ENCODE measurements around the gene DUSP22. TPM values are rescaled to one million over a fixed set of nuclear protein-coding genes. Genes with fewer than 3 reads are reported as not detected.
"Not testable (repeated sequence)": the region's sequence is repeated elsewhere in the genome, so short reads cannot be mapped to it uniquely, and the experiment has no call there.

The DUSP22 gene
- total and polyA plus RNA-seq, 2 experiments from 2014 or later: 12.8 to 36.8 TPM

DNA sequence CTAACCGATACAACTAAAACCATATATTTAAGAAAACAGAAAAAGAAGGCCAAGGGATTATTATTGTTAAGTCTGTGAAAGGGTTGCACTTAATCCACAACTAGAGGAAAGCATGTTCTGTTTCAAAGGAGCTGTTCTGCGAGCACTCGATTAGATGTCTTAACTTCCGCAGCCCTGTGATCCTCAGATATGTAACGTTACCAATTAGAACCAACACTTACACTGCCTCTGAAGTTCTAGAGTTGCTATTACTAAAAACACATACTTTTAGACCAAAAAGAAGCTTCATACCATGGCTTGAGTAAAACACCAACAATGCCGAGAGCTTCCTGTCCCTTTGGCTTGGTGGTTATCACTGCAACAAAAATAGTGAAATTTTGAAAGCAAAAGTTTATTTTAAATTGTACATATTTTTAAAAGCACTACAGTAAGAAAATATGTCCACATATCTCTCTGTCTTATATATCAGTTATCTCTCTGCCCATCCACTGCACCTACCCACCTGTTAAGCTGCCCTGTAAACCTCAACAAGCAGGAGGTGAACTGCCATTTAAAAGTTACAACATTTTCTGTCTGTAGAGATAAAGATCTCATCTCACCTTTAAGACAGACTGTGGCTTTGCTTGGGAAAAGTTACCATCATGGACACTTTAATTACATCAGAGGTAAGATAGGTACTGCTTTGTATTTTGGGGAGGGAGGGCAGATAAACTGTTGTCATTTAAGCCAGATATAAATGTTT lies 7.1 kb upstream of the DUSP22 start (continued):
- TF ChIP-seq, protein P1, sequence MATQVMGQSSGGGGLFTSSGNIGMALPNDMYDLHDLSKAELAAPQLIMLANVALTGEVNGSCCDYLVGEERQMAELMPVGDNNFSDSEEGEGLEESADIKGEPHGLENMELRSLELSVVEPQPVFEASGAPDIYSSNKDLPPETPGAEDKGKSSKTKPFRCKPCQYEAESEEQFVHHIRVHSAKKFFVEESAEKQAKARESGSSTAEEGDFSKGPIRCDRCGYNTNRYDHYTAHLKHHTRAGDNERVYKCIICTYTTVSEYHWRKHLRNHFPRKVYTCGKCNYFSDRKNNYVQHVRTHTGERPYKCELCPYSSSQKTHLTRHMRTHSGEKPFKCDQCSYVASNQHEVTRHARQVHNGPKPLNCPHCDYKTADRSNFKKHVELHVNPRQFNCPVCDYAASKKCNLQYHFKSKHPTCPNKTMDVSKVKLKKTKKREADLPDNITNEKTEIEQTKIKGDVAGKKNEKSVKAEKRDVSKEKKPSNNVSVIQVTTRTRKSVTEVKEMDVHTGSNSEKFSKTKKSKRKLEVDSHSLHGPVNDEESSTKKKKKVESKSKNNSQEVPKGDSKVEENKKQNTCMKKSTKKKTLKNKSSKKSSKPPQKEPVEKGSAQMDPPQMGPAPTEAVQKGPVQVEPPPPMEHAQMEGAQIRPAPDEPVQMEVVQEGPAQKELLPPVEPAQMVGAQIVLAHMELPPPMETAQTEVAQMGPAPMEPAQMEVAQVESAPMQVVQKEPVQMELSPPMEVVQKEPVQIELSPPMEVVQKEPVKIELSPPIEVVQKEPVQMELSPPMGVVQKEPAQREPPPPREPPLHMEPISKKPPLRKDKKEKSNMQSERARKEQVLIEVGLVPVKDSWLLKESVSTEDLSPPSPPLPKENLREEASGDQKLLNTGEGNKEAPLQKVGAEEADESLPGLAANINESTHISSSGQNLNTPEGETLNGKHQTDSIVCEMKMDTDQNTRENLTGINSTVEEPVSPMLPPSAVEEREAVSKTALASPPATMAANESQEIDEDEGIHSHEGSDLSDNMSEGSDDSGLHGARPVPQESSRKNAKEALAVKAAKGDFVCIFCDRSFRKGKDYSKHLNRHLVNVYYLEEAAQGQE (IDR thresholded peaks at IDR 0.05; ENCODE audit: unreplicated experiment): no peak
- no peak for TF ChIP-seq ZNF114 (CRISPR knock-in tag; IDR thresholded peaks at IDR 0.05)
- no peak for TF ChIP-seq EZH2phosphoT487 (IDR thresholded peaks at IDR 0.05; ENCODE audit: unreplicated experiment)
- no peak for TF ChIP-seq NANOG (IDR thresholded peaks at IDR 0.05; ENCODE audit: borderline replicate concordance)
- no peak for TF ChIP-seq ZNF331 (CRISPR knock-in tag; IDR thresholded peaks at IDR 0.05; ENCODE audit: low read depth)
- no peak for TF ChIP-seq EZH2 (IDR thresholded peaks at IDR 0.05; ENCODE audit: low read depth, unreplicated experiment)
- no peak for TF ChIP-seq CREB1 (CRISPR knock-in tag; IDR thresholded peaks at IDR 0.05; ENCODE audit: low read depth)
- TF ChIP-seq STAT1 (IDR thresholded peaks at IDR 0.05; ENCODE audit: unreplicated experiment): no peak

DNA sequence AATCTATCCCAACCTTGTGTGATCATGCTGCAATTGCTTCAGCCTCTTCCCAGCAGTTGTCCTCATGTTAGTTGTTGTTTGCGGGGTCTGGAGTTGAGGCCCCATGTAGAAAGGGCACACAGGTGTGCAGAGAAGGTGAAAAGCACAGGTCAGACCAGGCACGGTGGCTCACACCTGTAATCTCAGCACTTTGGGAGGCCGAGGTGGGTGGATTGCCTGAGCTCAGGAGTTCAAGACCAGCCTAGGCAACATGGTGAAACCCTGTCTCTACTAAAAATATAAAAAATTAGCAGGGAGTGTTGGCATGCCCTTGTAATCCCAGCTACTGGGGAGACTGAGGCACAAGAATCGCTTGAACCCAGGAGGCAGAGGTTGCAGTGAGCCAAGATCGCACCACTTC lies 6.4 kb upstream of the DUSP22 start:
- H3K9me3 Mint-ChIP-seq: peaks cover 83% of the 10 kb centered on the region

DNA sequence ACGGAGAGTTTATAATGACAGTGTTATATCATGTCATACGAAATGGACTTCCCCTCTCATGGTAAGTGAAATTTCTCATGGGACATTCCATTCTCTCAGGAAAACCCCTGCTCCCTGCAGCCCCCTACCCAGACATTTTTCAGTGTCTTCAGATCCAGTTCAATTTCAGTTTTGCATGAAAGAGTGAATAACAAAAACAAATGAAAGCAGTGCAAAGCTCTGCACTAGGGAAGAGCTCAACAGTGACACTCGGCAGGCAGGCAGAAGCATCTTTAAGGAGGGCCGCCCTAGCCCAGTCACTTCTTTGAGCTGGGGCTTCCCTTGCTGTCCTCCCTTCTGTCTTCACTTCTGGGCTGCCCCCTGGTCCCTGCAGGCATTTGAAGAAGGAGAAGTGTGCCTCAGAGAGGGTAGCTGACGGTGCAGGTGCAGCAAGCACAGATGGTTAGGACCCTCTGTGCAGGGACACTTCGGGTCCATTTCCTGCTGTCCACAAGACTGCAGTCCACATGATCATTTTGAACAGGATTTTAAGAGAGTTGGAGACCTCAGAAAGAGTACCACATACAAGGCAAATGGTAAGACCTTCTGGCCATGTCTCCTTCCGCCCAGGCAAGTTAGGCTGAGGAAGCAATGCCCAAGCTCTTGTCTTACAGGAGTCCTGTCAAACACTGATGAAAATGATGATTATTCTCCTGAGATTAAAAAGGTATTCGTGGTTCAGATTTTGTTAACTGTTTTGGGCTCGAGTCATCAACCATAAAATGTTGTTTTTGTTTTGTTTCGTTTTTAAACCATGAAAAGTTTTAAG lies 5.4 kb upstream of the DUSP22 start:
- Mint-ChIP-seq H3K27ac (no peak overlapping the region), H3K4me3 (no peak overlapping the region), H3K36me3 (ENCODE audit: low read depth) (peaks cover 2% of the 10 kb centered on the region; the same call in 2 of the 3 replicates), H3K27me3 (ENCODE audit: insufficient read depth, low read depth, poor library complexity) (peaks cover 13% of the 10 kb centered on the region), H3K9me3 (peaks cover 80% of the 10 kb centered on the region), H3K4me1 (peaks cover 6% of the 10 kb centered on the region; the same call in 2 of the 3 replicates)
- no peaks in the 10 kb centered on the region for H3K9me2 ChIP-seq (ENCODE audit: insufficient read depth)
- H3K27ac ChIP-seq (ENCODE audit: low read depth): no peak overlapping the region
- no peaks in the 10 kb centered on the region; the same call in 1 of the 2 replicates for H3K36me3 ChIP-seq (ENCODE audit: insufficient read depth)
- H3K27me3 ChIP-seq (ENCODE audit: insufficient read depth): no peaks in the 10 kb centered on the region; the same call in 1 of the 2 replicates
- no peak overlapping the region for H3K4me3 ChIP-seq
- ATAC-seq (no peak), DNase-seq (ENCODE audit: low spot score) (no peak)
- no peak overlapping the region for H3K4me2 ChIP-seq
- peaks cover 7% of the 10 kb centered on the region for H3K4me1 ChIP-seq (ENCODE audit: insufficient read depth)
- H3F3A ChIP-seq (replicated peaks; ENCODE audit: low read depth): no peaks in the 10 kb centered on the region
- no peak overlapping the region for H2AFZ ChIP-seq
- H3K79me2 ChIP-seq (replicated peaks; ENCODE audit: insufficient read depth): no peaks in the 10 kb centered on the region
- H4K20me1 ChIP-seq (replicated peaks; ENCODE audit: insufficient read depth): no peaks in the 10 kb centered on the region
- TF ChIP-seq, protein P2, sequence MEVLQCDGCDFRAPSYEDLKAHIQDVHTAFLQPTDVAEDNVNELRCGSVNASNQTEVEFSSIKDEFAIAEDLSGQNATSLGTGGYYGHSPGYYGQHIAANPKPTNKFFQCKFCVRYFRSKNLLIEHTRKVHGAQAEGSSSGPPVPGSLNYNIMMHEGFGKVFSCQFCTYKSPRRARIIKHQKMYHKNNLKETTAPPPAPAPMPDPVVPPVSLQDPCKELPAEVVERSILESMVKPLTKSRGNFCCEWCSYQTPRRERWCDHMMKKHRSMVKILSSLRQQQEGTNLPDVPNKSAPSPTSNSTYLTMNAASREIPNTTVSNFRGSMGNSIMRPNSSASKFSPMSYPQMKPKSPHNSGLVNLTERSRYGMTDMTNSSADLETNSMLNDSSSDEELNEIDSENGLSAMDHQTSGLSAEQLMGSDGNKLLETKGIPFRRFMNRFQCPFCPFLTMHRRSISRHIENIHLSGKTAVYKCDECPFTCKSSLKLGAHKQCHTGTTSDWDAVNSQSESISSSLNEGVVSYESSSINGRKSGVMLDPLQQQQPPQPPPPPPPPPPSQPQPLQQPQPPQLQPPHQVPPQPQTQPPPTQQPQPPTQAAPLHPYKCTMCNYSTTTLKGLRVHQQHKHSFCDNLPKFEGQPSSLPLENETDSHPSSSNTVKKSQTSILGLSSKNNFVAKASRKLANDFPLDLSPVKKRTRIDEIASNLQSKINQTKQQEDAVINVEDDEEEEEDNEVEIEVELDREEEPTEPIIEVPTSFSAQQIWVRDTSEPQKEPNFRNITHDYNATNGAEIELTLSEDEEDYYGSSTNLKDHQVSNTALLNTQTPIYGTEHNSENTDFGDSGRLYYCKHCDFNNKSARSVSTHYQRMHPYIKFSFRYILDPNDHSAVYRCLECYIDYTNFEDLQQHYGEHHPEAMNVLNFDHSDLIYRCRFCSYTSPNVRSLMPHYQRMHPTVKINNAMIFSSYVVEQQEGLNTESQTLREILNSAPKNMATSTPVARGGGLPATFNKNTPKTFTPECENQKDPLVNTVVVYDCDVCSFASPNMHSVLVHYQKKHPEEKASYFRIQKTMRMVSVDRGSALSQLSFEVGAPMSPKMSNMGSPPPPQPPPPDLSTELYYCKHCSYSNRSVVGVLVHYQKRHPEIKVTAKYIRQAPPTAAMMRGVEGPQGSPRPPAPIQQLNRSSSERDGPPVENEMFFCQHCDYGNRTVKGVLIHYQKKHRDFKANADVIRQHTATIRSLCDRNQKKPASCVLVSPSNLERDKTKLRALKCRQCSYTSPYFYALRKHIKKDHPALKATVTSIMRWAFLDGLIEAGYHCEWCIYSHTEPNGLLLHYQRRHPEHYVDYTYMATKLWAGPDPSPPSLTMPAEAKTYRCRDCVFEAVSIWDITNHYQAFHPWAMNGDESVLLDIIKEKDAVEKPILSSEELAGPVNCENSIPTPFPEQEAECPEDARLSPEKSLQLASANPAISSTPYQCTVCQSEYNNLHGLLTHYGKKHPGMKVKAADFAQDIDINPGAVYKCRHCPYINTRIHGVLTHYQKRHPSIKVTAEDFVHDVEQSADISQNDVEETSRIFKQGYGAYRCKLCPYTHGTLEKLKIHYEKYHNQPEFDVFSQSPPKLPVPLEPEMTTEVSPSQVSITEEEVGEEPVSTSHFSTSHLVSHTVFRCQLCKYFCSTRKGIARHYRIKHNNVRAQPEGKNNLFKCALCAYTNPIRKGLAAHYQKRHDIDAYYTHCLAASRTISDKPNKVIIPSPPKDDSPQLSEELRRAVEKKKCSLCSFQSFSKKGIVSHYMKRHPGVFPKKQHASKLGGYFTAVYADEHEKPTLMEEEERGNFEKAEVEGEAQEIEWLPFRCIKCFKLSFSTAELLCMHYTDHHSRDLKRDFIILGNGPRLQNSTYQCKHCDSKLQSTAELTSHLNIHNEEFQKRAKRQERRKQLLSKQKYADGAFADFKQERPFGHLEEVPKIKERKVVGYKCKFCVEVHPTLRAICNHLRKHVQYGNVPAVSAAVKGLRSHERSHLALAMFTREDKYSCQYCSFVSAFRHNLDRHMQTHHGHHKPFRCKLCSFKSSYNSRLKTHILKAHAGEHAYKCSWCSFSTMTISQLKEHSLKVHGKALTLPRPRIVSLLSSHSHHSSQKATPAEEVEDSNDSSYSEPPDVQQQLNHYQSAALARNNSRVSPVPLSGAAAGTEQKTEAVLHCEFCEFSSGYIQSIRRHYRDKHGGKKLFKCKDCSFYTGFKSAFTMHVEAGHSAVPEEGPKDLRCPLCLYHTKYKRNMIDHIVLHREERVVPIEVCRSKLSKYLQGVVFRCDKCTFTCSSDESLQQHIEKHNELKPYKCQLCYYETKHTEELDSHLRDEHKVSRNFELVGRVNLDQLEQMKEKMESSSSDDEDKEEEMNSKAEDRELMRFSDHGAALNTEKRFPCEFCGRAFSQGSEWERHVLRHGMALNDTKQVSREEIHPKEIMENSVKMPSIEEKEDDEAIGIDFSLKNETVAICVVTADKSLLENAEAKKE (CRISPR knock-in tag; IDR thresholded peaks at IDR 0.05): no peak

More for the DNA sequence above, 6.4 kb upstream of the DUSP22 start:
- not testable (repeated sequence) for H3K4me2 ChIP-seq; DNase-seq (ENCODE audit: low spot score); H3K4me1 Mint-ChIP-seq; ATAC-seq; H3K27me3 ChIP-seq (ENCODE audit: insufficient read depth); H2AFZ ChIP-seq; H3K27ac ChIP-seq (ENCODE audit: low read depth); H3K4me3 Mint-ChIP-seq; H3K36me3 Mint-ChIP-seq (ENCODE audit: low read depth); H4K20me1 ChIP-seq (replicated peaks; ENCODE audit: insufficient read depth); H3K4me1 ChIP-seq (ENCODE audit: insufficient read depth); H3K9me2 ChIP-seq (ENCODE audit: insufficient read depth); H3K4me3 ChIP-seq; H3K27ac Mint-ChIP-seq; H3K36me3 ChIP-seq (ENCODE audit: insufficient read depth); H3K79me2 ChIP-seq (replicated peaks; ENCODE audit: insufficient read depth); H3F3A ChIP-seq (replicated peaks; ENCODE audit: low read depth)
- peaks cover 15% of the 10 kb centered on the region for H3K27me3 Mint-ChIP-seq (ENCODE audit: insufficient read depth, low read depth, poor library complexity)
